ENCODE measurements around the gene WDR64.
A peak's percentile ranks its signal among the peaks of the same experiment; 100 is the strongest.

WDR64 gene

GRCh38 chr1:241839369-241839979, 187.4 kb downstream of the WDR64 start:
- Mint-ChIP-seq H3K27ac (no peak overlapping the region), H3K27me3 (peaks cover 4% of the 10 kb centered on the region), H3K4me3 (no peak overlapping the region), H3K9me3 (no peaks in the 10 kb centered on the region), H3K4me1 (peaks cover 9% of the 10 kb centered on the region), H3K36me3 (ENCODE audit: low read depth) (no peaks in the 10 kb centered on the region)
- ATAC-seq (peak; percentile 10), DNase-seq (no peak)

- Mint-ChIP-seq H3K27me3 (peaks cover 4% of the 10 kb centered on the region), H3K27ac (no peak overlapping the region), H3K4me3 (no peak overlapping the region), H3K9me3 (no peaks in the 10 kb centered on the region), H3K36me3 (ENCODE audit: low read depth) (no peaks in the 10 kb centered on the region), H3K4me1 (peaks cover 11% of the 10 kb centered on the region)
- ATAC-seq, result no peak
- no peak for DNase-seq
Observed at GRCh38 chr1:241840164-241840563, 188.1 kb downstream of the WDR64 start.

- H3K4me1 Mint-ChIP-seq, result peaks cover 11% of the 10 kb centered on the region
- no peak overlapping the region for H3K4me3 Mint-ChIP-seq
- no peaks in the 10 kb centered on the region for H3K9me3 Mint-ChIP-seq
- no peak overlapping the region for H3K27ac Mint-ChIP-seq
- DNase-seq (no peak), ATAC-seq (no peak)
- no peaks in the 10 kb centered on the region for H3K27me3 Mint-ChIP-seq
- no peaks in the 10 kb centered on the region for H3K36me3 Mint-ChIP-seq (ENCODE audit: low read depth)
Observed at GRCh38 chr1:241841691-241842090, 189.6 kb downstream of the WDR64 start.

- Mint-ChIP-seq H3K9me3 (no peaks in the 10 kb centered on the region), H3K27me3 (no peaks in the 10 kb centered on the region), H3K4me1 (peaks cover 20% of the 10 kb centered on the region), H3K36me3 (ENCODE audit: low read depth) (no peaks in the 10 kb centered on the region), H3K27ac (no peak overlapping the region), H3K4me3 (no peak overlapping the region)
- DNase-seq, result no peak
- no peak for ATAC-seq
Observed at GRCh38 chr1:241842565-241842964, 190.5 kb downstream of the WDR64 start.

GRCh38 chr1:241844593-241844992, 192.5 kb downstream of the WDR64 start:
- ATAC-seq, result no peak
- Mint-ChIP-seq H3K4me1 (peaks cover 26% of the 10 kb centered on the region), H3K27me3 (no peaks in the 10 kb centered on the region), H3K27ac (no peak overlapping the region), H3K9me3 (no peaks in the 10 kb centered on the region), H3K36me3 (ENCODE audit: low read depth) (peaks cover 14% of the 10 kb centered on the region), H3K4me3 (no peak overlapping the region)
- DNase-seq, result no peak

GRCh38 chr1:241846375-241846774, 194.3 kb downstream of the WDR64 start:
- DNase-seq (no peak), ATAC-seq (no peak)
- Mint-ChIP-seq H3K27ac (no peak overlapping the region), H3K36me3 (ENCODE audit: low read depth) (peaks cover 26% of the 10 kb centered on the region), H3K4me1 (peaks cover 28% of the 10 kb centered on the region), H3K4me3 (no peak overlapping the region), H3K27me3 (no peaks in the 10 kb centered on the region), H3K9me3 (no peaks in the 10 kb centered on the region)

GRCh38 chr1:241846862-241847539, 194.9 kb downstream of the WDR64 start:
- no peaks in the 10 kb centered on the region for H3K27me3 Mint-ChIP-seq

GRCh38 chr1:241847540-241847795, 195.4 kb downstream of the WDR64 start:
- no peak for DNase-seq
- Mint-ChIP-seq H3K27ac (peak overlapping the region; percentile 94), H3K9me3 (no peaks in the 10 kb centered on the region), H3K4me1 (peaks cover 28% of the 10 kb centered on the region), H3K36me3 (ENCODE audit: low read depth) (peaks cover 34% of the 10 kb centered on the region), H3K27me3 (no peaks in the 10 kb centered on the region), H3K4me3 (peak overlapping the region; percentile 97)
- ATAC-seq, result no peak

More at GRCh38 chr1:241846862-241847539, 194.9 kb downstream of the WDR64 start:
- H3K27ac Mint-ChIP-seq, result peak overlapping the region; percentile 94
- no peak for DNase-seq
- H3K4me3 Mint-ChIP-seq, result peak overlapping the region; percentile 97
- peaks cover 30% of the 10 kb centered on the region for H3K36me3 Mint-ChIP-seq (ENCODE audit: low read depth)
- no peak for ATAC-seq
- H3K9me3 Mint-ChIP-seq, result no peaks in the 10 kb centered on the region
- H3K4me1 Mint-ChIP-seq, result peaks cover 28% of the 10 kb centered on the region

GRCh38 chr1:241847796-241848685, 196.0 kb downstream of the WDR64 start, which contains the start of gene EXO1:
Gene EXO1 (plus strand): TSS chr1:241848204. CDS start chr1:241850426, 2,222 bp downstream.
- Mint-ChIP-seq H3K27ac (peak within 1 kb of the TSS; percentile 94), H3K27me3 (no peaks in the 10 kb centered on the region), H3K4me3 (peak within 1 kb of the TSS; percentile 97), H3K4me1 (peaks cover 28% of the 10 kb centered on the region), H3K9me3 (no peaks in the 10 kb centered on the region), H3K36me3 (ENCODE audit: low read depth) (peaks cover 36% of the 10 kb centered on the region)
- peak; percentile 96 for ATAC-seq
- DNase-seq, result peak; percentile 91

GRCh38 chr1:241848686-241849344, 196.7 kb downstream of the WDR64 start:
- Mint-ChIP-seq H3K27ac (peak overlapping the region; percentile 94), H3K27me3 (no peaks in the 10 kb centered on the region), H3K4me3 (peak overlapping the region; percentile 97), H3K9me3 (no peaks in the 10 kb centered on the region), H3K36me3 (ENCODE audit: low read depth) (peaks cover 43% of the 10 kb centered on the region), H3K4me1 (peaks cover 28% of the 10 kb centered on the region)
- ATAC-seq, result no peak
- DNase-seq, result no peak

- peaks cover 28% of the 10 kb centered on the region for H3K4me1 Mint-ChIP-seq
- no peaks in the 10 kb centered on the region for H3K9me3 Mint-ChIP-seq
- H3K4me3 Mint-ChIP-seq, result peak overlapping the region; percentile 97
- H3K27me3 Mint-ChIP-seq, result no peaks in the 10 kb centered on the region
- peaks cover 47% of the 10 kb centered on the region for H3K36me3 Mint-ChIP-seq (ENCODE audit: low read depth)
- peak overlapping the region; percentile 94 for H3K27ac Mint-ChIP-seq
- DNase-seq, result no peak
- no peak for ATAC-seq
Observed at GRCh38 chr1:241849345-241849695, 197.2 kb downstream of the WDR64 start.

Measured in activated naive CD8-positive, alpha-beta T cell treated with anti-CD3 and anti-CD28 coated beads, Interleukin-2, amount 50 U/mL, for 24 hours (primary cell).